ENCODE results near the gene GATA6. TPM values are rescaled to one million over a fixed set of nuclear protein-coding genes. Genes with fewer than 3 reads are reported as not detected.

The GATA6 gene
- total RNA-seq, 1 experiment from 2014 or later = 3.3 TPM

- Histone ChIP-seq H3K79me2 (ENCODE audit: insufficient read depth, low read length) (no peaks in the 10 kb centered on the region), H3K9me3 (ENCODE audit: control insufficient read depth in 1 of 2, insufficient read depth in 1 of 2, low read depth in 1 of 2, low read length in 2 of 2) (no peaks in the 10 kb centered on the region), H3K4me1 (ENCODE audit: control insufficient read depth in 1 of 2, insufficient read depth in 2 of 2, low read length in 2 of 2) (no peaks in the 10 kb centered on the region), H3K9ac (ENCODE audit: low read length) (no peak overlapping the region), H3K27me3 (ENCODE audit: insufficient read depth, low read length) (0 out of 2 replicates have a peak, but pooled peaks cover 4% of the 10 kb centered on the region), H2AFZ (ENCODE audit: low read depth, low read length, poor library complexity, severe bottlenecking) (no peak overlapping the region), H3K27ac (ENCODE audit: low read depth, low read length) (no peak overlapping the region), H3K36me3 (ENCODE audit: control insufficient read depth in 1 of 2, insufficient read depth in 2 of 2, low read length in 2 of 2) (no peaks in the 10 kb centered on the region), H3K4me2 (ENCODE audit: low read length) (no peak overlapping the region), H3K4me3 (replicated peaks in 1 of 2; ENCODE audit: low read depth in 1 of 2, low read length in 2 of 2) (no peak overlapping the region), H3K9me2 (ENCODE audit: insufficient read depth) (no peaks in the 10 kb centered on the region), H4K20me1 (ENCODE audit: insufficient read depth) (no peaks in the 10 kb centered on the region)
- ChIA-PET RAD21 (ENCODE audit: low non-redundant PET in 1 of 2, low total read pairs in 2 of 2, uncharacterized antibody in 2 of 2, unreplicated experiment in 2 of 2) (no interaction called here), CTCF (no interaction called here), POLR2A (no interaction called here)
- ATAC-seq (no peak), DNase-seq (ENCODE audit: low read depth, low spot score) (no peak)
- BruUV-seq (replicated peaks) = no TSS peak
- TF ChIP-seq SIN3A (IDR thresholded peaks at IDR 0.05; ENCODE audit: low read depth) = no peak
- TF ChIP-seq ATF3 (IDR thresholded peaks at IDR 0.05) = no peak
- TF ChIP-seq TCF7L2 (IDR thresholded peaks at IDR 0.05; ENCODE audit: borderline replicate concordance, extremely low read depth, insufficient read depth, insufficient read length) = no peak
- no peak for TF ChIP-seq EZH2 (IDR thresholded peaks at IDR 0.05)
- no peak for TF ChIP-seq CBX3 (IDR thresholded peaks at IDR 0.05; ENCODE audit: low read depth)
- TF ChIP-seq RAD21 (IDR thresholded peaks at IDR 0.05; ENCODE audit: low read depth) = no peak
- TF ChIP-seq ZNF274 (IDR thresholded peaks at IDR 0.05; ENCODE audit: low read depth, low read length) = no peak
- no peak for TF ChIP-seq ZFX (IDR thresholded peaks at IDR 0.05)
- intact Hi-C loops (cut with micrococcal nuclease) = loop anchor here (5.0 kb wide), 1 partner anchor 52 kb away; no protein-coding TSS in a partner anchor
Measured at GRCh38 chr18:22159014-22159413, 10.4 kb upstream of the GATA6 start.

GRCh38 chr18:22161090-22161489, 8.3 kb upstream of the GATA6 start:
- H3K27me3 ChIP-seq (ENCODE audit: insufficient read depth, low read length) = no peaks in the 10 kb centered on the region
- H3K9ac ChIP-seq (ENCODE audit: low read length) = no peak overlapping the region
- no peaks in the 10 kb centered on the region for H3K36me3 ChIP-seq (ENCODE audit: control insufficient read depth in 1 of 2, insufficient read depth in 2 of 2, low read length in 2 of 2)
- no peaks in the 10 kb centered on the region for H3K79me2 ChIP-seq (ENCODE audit: insufficient read depth, low read length)
- no peaks in the 10 kb centered on the region for H3K4me1 ChIP-seq (ENCODE audit: control insufficient read depth in 1 of 2, insufficient read depth in 2 of 2, low read length in 2 of 2)
- no peak for DNase-seq (ENCODE audit: low read depth, low spot score)
- no peak overlapping the region for H2AFZ ChIP-seq (ENCODE audit: low read depth, low read length, poor library complexity, severe bottlenecking)
- ChIA-PET RAD21 (ENCODE audit: low non-redundant PET in 1 of 2, low total read pairs in 2 of 2, uncharacterized antibody in 2 of 2, unreplicated experiment in 2 of 2) (no interaction called here), POLR2A (no interaction called here), CTCF (no interaction called here)
- TF ChIP-seq JUND (IDR thresholded peaks at IDR 0.05) = no peak
- no TSS peak for BruUV-seq (replicated peaks)
- H3K27ac ChIP-seq (ENCODE audit: low read depth, low read length) = no peak overlapping the region
- H4K20me1 ChIP-seq (ENCODE audit: insufficient read depth) = no peaks in the 10 kb centered on the region
- no peak for ATAC-seq
- H3K9me3 ChIP-seq (ENCODE audit: control insufficient read depth in 1 of 2, insufficient read depth in 1 of 2, low read depth in 1 of 2, low read length in 2 of 2) = no peaks in the 10 kb centered on the region
- no peak overlapping the region for H3K4me3 ChIP-seq (replicated peaks in 1 of 2; ENCODE audit: low read depth in 1 of 2, low read length in 2 of 2)
- intact Hi-C loops (cut with micrococcal nuclease) = loop anchor here (10.0 kb wide), 1 partner anchor 544 kb away; no protein-coding TSS in a partner anchor
- H3K4me2 ChIP-seq (ENCODE audit: low read length) = no peak overlapping the region
- no peaks in the 10 kb centered on the region for H3K9me2 ChIP-seq (ENCODE audit: insufficient read depth)

All from HCT116 (cell line).